Body of pancreas (tissue), 4 donors: ENCODE results near the gene NHLRC2. TPM values are rescaled to one million over a fixed set of nuclear protein-coding genes. Genes with fewer than 3 reads are reported as not detected.

Experiments
- ATAC-seq: fragments of 150-250 bp; one replicate; pipeline ENCODE4 v1.9.1; 2016
- DNase-seq, 4 donors: peaks; one replicate each; pipeline ENCODE4 v3.0.0-alpha.2; 2019
- H3K27ac ChIP-seq, 4 donors: fragments of 200-600 bp; sonication (generic); 1 replicate in 3 of 4; 2 replicates in 1 of 4; pipeline versions ENCODE4 v1.5.1 to v1.6.1; 2016 to 2019; ENCODE audit warnings: mild to moderate bottlenecking in 1 of 4, mixed read lengths in 1 of 4, moderate library complexity in 1 of 4
- H3K27me3 ChIP-seq, 2 donors: fragments of 200-600 bp; sonication (generic); one replicate each; pipeline ENCODE4 v1.6.0; 2016; ENCODE audit warnings: mild to moderate bottlenecking in 1 of 2
- H3K36me3 ChIP-seq, 2 donors: fragments of 200-600 bp; sonication (generic); replicated peaks in 1 of 2; 2 replicates each; pipeline ENCODE4 v1.5.1; 2016; ENCODE audit warnings: low read depth in 2 of 2; ENCODE audit not compliant: insufficient read depth in 1 of 2
- H3K4me1 ChIP-seq: fragments of 200-600 bp; sonication (generic); one replicate; pipeline ENCODE4 v1.6.0; 2016
- H3K4me3 ChIP-seq, 2 donors: fragments of 200-600 bp; sonication (generic); 1 replicate in 1 of 2; 2 replicates in 1 of 2; pipeline ENCODE4 v1.5.1; 2016 to 2019
- H3K9me3 ChIP-seq, 3 donors: fragments of 200-600 bp; sonication (generic); 1 replicate in 2 of 3; 2 replicates in 1 of 3; pipeline ENCODE4 v1.5.1; 2016
- CTCF ChIP-seq, 7 experiments: fragments of 450-650 bp in 4 of 7; fragments of 200-600 bp in 3 of 7; sonication (generic) in 3 of 7; IDR thresholded peaks; one replicate each; pipeline ENCODE4 v1.5.1; 2016 to 2019; ENCODE audit warnings: antibody characterized with exemption in 7 of 7
- POLR2A ChIP-seq, 3 donors: fragments of 450-650 bp; IDR thresholded peaks; one replicate each; pipeline ENCODE4 v1.6.1; 2016; ENCODE audit warnings: antibody characterized with exemption in 3 of 3, mild to moderate bottlenecking in 2 of 3
- WGBS, 2 donors: methylation state at CpG; one replicate each; pipeline ENCODE4 v1.1.5; 2017; 5-methylcytosine and 5-hydroxymethylcytosine counted together
- intact Hi-C: fragments of 100-400 bp; cut with DNase I; formaldehyde crosslinking; loops from one replicate; pipeline ENCODE4 v1.15.1; 2023
- total RNA-seq, 2 donors: library from RNA; depleted of rRNA; stranded (reverse); fragments of >200 nt; gene quantifications; one replicate each; pipeline ENCODE4 v1.1.0, GENCODE V29; 2016

Gene NHLRC2
- total RNA-seq, 2 donors from 2014 or later: 17.9 to 50.4 TPM

DNA sequence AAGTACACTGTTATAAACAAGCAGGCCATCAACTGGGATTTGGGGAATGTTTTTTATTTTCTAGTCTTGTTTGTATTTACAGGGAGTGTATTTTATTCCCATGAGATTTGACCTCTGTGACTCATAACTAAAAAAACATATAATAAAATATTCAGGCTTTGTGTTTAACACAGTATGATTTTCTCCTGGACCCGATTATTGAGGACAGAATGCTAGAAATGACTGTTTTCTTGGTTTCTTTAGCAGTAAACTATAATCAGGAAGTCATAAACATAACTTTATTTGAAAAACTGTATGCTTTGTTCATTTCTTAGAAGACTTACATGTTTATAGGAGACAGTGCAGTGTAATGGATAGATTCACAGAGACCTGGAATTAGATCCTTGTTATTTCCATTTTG, 2.1 kb downstream of the NHLRC2 start:
- TF ChIP-seq CTCF (IDR thresholded peaks at IDR 0.05): no peak
- no peak for TF ChIP-seq POLR2A (IDR thresholded peaks at IDR 0.05)
- Histone ChIP-seq H3K4me3 (no peak overlapping the region), H3K27me3 (no peaks in the 10 kb centered on the region), H3K9me3 (no peaks in the 10 kb centered on the region), H3K4me1 (peaks cover 49% of the 10 kb centered on the region), H3K36me3 (peaks cover 0 to 3% of the 10 kb centered on the region in 2 donors), H3K27ac (peak overlapping the region in 1 of 4 donors; percentile 98)
- ATAC-seq (no peak), DNase-seq (no peak)
- 28 to 31% methylated on average over 1 of the region's 1 CpG for WGBS, 2 donors
- intact Hi-C loops: no loop called here

- intact Hi-C loops: no loop called here
- H3K4me3 ChIP-seq: no peak overlapping the region
- ATAC-seq (no peak), DNase-seq (no peak)
- no peaks in the 10 kb centered on the region for H3K9me3 ChIP-seq
- H3K4me1 ChIP-seq: peaks cover 42% of the 10 kb centered on the region
- peak overlapping the region in 1 of 4 donors; percentile 98 for H3K27ac ChIP-seq
- H3K27me3 ChIP-seq: no peaks in the 10 kb centered on the region
- TF ChIP-seq CTCF (IDR thresholded peaks at IDR 0.05): no peak
- TF ChIP-seq POLR2A (IDR thresholded peaks at IDR 0.05): no peak
- H3K36me3 ChIP-seq: peaks cover 0 to 3% of the 10 kb centered on the region in 2 donors
Measured at GRCh38 chr10:113857210-113857609, 2.7 kb downstream of the NHLRC2 start.

GRCh38 chr10:113858541-113858940, 4.1 kb downstream of the NHLRC2 start:
- WGBS, 2 donors: 51 to 56% methylated on average over 2 of the region's 2 CpGs
- H3K4me3 ChIP-seq: no peak overlapping the region
- no peak for TF ChIP-seq POLR2A (IDR thresholded peaks at IDR 0.05)
- no peak for TF ChIP-seq CTCF (IDR thresholded peaks at IDR 0.05)
- no peaks in the 10 kb centered on the region for H3K9me3 ChIP-seq
- peaks cover 0 to 3% of the 10 kb centered on the region in 2 donors for H3K36me3 ChIP-seq
- DNase-seq: no peak
- ATAC-seq: no peak
- peak overlapping the region in 1 of 4 donors; percentile 4 for H3K27ac ChIP-seq
- H3K4me1 ChIP-seq: peaks cover 31% of the 10 kb centered on the region
- no peaks in the 10 kb centered on the region for H3K27me3 ChIP-seq
- intact Hi-C loops: no loop called here

DNA sequence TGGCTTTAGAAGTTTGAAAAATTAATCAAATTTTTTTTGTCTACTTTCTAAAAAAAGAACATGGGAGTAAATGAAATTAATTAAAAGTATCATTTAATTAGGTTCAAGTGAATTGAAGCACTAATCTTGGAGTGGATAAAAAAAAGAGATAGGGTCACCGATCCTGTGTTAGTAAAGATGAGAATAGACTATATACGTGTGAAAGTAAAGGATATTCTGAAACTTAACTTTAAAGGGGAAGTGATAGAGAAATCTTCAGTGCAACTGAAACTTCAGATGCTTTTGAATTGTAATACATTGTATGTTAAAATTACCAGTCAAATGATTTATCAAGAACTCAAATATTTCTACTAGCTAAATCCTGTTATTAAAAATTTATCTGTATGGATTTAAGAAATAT, 4.8 kb downstream of the NHLRC2 start:
- intact Hi-C loops: no loop called here

More for the DNA sequence above, 4.8 kb downstream of the NHLRC2 start:
- TF ChIP-seq CTCF (IDR thresholded peaks at IDR 0.05) (no peak), POLR2A (IDR thresholded peaks at IDR 0.05) (no peak)
- Histone ChIP-seq H3K36me3 (peaks cover 0 to 3% of the 10 kb centered on the region in 2 donors), H3K9me3 (no peaks in the 10 kb centered on the region), H3K4me3 (no peak overlapping the region), H3K27ac (no peak overlapping the region), H3K4me1 (peaks cover 31% of the 10 kb centered on the region), H3K27me3 (no peaks in the 10 kb centered on the region)
- 77 to 85% methylated on average over 2 of the region's 2 CpGs for WGBS, 2 donors
- ATAC-seq (no peak), DNase-seq (no peak)
